ENCODE measurements around the gene TRIM33.

GRCh38 chr1:114472408-114472807 lies 38.6 kb downstream of the TRIM33 start:
- TF ChIP-seq GABPA (IDR thresholded peaks at IDR 0.05; ENCODE audit: low read depth) (no peak), CTCF (IDR thresholded peaks at IDR 0.05; ENCODE audit: insufficient read depth, low read length) (no peak), POLR2AphosphoS5 (IDR thresholded peaks at IDR 0.05; ENCODE audit: low read depth) (no peak), REST (IDR thresholded peaks at IDR 0.05; ENCODE audit: insufficient replicate concordance, low read depth) (no peak)

Measured in HL-60 (cell line).